CD4-positive, alpha-beta T cell treated with Interleukin-17A for 4 hours (primary cell): ENCODE results near the gene SMTNL2.
A peak's percentile ranks its signal among the peaks of the same experiment; 100 is the strongest.
"Not testable (repeated sequence)": the region's sequence is repeated elsewhere in the genome, so short reads cannot be mapped to it uniquely, and the experiment has no call there.

Experiments used
- DNase-seq: peaks from one replicate; pipeline ENCODE4 v3.0.0-alpha.2; 2020; ENCODE audit warnings: mixed read lengths

SMTNL2 gene

DNA sequence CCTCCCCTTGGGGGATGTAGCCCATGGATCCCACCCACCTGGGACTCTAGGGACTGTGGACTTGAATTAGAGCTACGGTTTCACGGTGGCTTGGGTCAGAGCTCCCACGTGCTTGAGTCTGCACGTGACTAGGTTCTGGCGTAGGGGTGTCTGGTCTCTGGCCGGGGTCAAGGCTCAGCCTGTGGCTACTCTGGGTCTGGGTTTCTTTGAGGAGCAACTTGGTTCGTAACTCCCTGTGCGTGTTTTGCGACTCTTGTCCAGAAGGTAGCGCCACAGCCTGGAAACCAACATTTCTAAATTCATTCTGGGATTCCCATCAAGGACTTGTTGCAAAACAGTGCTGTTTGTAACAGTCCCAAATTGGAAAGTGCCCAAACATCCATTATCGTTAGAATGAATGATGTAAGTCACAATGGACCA is 23.5 kb upstream of the SMTNL2 start:
- DNase-seq: no peak

DNA sequence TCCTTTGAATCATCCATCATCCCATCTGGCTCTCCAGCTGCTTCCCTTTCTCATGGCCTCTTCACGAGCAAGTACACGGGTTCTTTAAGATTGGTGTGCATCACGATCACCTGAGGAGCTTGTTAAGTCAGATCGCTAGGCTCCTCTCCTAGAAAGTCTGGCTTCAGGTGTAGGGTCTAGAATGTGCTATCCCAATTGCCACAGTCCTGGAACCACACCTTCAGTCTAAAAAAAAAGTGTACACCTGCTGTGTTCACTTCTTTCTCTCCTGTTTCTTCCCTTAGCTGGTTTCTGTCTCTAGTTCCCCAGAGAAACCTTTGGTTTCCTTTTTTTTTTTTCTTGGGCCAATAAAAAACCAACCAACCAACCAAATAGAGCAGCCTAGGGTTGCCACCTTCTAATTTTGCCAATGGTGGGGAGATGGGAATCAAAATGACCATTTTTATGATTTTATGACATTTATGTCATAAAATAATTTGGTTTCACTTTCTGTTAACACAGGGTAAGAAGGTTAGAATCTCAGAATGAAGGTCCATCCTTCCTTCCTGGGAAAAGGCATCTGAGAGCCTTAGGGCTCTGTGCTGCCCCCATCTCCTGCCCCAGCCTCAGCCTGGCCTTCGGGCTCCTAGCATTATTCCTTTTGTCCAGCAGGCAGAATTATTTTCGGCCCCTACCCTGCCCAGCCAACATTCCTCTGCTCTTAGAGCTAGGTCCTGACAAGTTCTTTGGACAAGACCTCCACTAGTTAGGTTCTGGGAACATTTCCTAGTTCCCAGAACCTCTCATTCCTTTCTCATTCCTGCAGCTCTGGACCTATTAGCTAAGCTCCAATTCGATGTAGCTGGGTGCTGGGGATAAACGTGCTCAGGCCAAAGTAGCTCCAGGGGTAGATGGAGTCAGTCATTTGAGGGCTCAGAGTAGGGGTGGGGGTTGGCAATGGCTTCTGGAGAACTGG is 22.0 kb upstream of the SMTNL2 start:
- DNase-seq: no peak

DNA sequence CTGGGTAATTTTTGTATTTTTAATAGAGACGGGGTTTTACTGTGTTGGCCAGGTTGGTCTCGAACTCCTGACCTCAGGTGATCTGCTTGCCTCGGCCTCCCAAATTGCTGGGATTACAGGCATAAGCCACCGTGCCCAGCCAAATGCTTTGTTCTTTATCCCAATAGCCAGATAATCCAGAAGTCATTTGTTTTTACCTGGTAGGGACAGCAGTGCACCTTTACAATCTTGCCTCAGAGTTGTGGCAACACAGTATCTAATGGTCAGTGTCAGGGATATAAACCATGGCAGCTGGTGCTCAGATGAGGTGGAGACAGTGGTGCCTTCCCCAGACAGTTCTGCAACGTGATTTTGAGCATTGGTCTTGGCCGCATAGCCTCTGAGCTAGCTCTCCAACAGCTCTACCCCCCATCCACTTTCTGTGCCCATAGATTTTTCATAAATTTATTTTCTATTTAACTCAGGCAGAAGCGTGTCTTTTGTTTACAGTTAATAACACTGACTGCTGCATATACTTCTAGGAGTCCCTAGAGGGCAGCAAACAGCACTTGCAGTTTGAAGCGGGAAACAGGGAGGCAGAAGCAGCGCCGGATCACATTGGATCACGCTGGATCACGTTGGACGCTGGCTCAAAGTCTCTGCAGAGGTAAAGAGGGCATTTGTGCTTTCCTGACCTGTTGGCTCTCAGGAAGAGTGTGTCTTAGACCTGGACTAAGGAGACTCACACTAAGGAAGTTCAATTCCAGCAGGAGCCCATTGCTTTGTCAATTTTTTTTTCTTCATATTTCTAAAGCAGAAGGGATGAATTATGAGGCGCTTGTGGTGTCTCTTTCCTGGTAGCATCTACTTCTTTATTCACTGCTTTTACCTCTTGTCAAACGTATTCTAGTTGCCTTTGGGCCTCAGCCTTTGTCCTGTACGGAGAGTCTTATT is 18.9 kb upstream of the SMTNL2 start:
- DNase-seq: peak; percentile 63

DNA sequence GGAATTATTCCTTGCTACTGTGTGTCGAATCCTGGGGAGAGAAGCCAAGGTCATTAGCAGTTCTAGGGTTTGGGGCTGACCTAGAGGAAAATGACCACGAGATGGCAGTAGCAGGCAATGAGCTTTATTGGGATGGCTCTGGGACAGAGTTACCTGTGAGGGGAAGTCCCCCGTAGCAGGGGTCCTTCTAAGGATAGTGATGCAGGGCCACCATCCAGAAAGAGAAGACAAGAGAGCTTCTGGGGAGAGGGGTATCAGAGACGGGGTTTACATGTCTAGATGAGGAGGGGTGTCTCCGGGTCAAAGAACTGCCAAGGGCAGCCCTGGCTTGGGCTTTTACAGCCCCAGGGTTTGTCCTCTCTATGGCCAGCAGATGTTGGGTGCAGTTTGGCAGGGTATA is 17.5 kb upstream of the SMTNL2 start:
- DNase-seq: peak; percentile 51

DNA sequence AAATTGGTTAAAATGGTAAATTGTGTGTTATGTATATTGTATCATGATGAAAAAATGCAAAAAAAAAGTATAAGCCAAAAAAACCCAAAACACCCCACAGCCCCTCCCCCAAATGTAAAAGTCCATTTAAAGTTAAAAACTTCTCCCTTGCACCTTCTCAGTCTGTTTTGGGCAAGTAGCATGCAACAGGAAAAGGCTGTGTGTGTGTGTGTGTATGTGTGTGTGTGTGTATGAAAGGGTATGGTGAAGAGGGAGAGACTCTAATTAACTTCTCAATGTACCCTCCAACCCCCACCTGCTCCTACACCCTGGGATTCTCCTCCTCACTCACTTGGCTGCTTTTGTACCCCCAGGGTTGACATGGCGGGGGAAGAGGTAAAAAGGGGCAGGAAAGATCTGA is 14.7 kb upstream of the SMTNL2 start:
- no peak for DNase-seq

DNA sequence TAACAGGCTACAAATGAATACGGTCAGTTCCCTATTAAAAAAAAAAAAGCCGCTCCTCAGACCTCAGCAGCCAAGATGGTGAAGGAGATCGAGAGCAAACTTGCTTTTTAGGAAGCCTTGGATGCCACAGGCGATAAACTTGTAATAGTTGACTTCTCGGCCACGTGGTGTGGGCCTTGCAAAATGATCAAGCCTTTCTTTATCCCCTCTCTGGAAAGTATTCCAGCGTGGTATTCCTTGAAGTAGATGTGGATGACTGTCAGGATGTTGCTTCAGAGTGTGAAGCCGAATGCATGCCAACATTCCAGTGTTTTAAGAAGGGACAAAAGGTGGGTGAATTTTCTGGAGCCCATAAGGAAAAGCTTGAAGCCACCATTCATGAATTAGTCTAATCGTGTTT is 12.2 kb upstream of the SMTNL2 start:
- DNase-seq: no peak

DNA sequence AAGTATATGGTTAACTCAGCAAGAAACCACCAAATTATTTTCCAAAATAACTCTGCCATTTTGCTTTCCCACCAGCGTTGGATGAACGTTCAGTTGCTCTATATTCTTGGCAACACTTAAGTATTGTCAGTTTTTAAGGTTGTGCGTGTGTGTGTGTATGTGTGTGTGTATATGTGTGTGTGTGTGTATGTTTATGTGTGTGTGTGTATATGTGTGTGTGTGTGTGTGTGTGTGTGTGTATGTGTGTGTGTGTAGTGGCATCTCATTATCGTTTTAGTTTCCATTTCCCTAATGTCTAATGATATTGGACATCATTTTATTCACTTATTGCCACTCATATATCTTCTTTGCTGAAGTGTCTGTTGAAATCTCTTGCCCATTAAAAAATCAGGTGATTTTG is 11.2 kb upstream of the SMTNL2 start:
- DNase-seq: no peak

DNA sequence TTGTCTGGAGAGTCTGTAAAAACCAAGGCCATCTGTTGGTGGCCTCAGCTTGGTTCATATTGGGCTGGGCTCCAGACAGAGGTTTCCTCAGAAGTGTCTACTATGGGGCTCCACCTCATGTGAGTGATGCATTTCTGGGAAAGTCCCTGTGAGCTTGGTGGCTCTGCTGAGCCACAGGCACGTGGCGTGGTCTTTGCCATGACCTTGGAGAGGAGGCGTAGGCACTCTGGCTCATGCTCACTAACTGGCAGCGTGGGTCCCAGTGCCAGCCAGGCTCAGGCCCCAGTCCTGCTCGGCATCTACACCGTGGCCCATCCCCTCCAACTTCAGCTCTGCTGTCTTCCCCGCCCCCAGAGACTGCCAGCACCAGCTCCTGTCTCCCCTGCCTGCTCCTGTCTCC is 10.7 kb upstream of the SMTNL2 start:
- DNase-seq: peak; percentile 32

DNA sequence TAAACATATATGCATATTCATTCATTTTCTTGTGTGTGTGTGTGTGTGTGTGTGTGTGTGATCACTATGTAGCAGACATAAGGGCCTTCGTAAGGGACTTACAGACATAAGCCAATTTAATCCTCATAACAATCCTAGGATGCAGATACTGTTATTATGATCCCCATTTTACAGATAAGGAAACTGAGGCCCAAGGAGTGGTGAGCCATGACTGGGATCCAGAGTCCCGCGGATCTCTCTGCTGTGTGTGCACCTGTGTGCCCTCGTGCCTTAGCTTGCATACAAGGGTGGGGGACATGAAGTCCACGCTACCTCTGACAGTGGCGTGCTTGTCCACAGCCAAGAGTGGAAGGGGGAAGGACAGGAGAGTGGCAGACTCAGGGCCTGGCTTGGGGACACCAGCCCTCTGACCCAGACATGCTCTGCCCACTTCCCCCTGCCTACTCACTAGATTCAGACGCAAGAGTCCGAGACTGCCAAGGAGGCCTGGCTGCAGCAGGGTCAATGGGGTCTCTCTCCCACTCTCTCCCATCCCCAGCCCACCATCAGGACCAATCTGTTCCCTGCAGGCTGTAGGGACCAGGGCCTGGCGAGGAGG is 9.8 kb upstream of the SMTNL2 start:
- no peak for DNase-seq

DNA sequence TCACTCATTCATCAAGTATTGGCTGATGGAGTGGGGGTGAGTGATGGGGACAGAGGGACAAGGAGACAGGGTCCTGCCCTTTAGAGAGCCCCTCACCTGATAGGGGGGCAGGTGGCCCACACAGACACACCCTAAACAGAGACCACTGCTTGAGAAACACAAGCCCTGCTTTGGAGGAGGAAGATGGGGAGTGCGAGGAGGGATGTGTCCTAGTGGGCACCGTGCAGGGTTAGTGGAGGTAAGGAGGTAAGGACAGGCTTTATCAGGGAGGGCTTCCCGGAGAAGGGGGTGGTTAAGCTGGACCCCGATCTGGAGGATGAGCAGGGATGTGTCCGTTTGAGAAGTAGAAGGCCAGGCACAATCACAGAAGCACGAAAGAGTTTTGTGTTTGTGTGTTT is 8.2 kb upstream of the SMTNL2 start:
- no peak for DNase-seq

DNA sequence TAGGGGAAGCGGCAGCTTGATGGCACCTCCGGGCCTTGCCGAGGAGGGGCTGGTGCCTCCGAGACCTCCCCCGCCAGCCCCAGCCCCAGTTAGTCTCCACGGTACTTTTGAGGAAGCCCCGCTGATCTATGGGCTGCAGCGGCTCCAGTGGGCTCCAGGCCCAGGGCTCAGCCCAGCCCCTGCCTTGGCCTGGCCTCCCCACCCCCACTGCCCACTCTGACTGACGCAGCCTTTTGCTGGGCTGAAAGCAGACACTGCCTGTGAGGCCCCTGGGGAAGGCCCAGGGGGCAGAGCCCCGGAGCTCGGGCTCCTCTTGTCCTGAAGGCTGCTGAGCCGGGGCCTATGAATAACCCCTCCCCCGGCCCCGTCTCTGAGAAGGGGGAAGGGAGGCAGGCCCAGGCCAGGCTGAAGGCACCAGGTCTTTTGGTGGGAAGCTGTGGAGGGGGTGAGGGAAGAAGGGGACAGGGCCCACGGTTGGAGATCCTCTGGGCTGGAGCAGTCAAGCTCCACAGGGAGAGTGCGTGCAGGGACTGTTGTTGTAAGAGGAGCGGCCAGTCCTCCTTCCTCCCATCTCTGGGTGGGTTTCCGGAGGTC is 7.5 kb upstream of the SMTNL2 start:
- no peak for DNase-seq

DNA sequence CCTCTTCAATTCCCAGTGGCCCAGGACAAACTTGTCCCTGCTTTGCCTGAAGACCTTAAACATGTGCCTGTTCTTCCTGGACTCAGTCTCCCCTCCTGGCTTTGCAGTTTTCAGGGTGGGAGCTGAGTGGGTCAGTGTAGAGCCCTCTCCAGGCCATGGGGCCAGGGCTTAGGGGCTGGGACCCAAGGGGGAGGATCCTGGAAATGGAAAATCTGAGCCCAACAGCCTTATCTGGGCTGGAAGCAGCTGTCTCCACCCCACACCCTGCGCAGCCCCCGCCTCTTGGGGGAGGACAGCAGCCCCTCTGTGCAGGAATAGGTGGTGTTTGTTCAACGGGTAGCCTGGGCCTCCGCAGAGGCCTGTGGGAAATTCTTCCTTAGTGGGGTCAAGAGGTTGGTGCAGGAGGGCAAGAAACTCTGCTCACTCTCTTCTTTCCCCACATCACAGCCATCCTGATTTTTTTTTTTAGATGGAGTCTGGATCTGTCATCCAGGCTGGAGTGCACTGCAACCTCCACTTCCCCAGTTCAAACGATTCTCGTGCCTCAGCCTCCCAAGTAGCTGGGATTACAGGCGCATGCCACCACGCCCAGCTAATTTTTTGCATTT is 6.8 kb upstream of the SMTNL2 start:
- no peak for DNase-seq

DNA sequence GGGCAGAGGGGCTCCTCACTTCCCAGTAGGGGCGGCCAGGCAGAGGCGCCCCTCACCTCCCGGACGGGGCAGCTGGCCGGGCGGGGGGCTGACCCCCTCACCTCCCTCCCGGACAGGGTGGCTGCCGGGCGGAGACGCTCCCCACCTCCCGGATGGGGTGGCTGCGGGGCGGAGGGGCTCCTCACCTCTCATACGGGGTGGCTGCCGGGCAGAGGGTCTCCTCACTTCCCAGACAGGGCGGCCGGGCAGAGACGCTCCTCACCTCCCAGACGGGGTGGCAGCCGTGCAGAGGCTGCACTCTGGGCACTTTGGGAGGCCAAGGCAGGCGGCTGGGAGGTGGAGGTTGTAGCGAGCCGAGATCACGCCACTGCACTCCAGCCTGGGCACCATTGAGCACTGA is 6.0 kb upstream of the SMTNL2 start:
- not testable (repeated sequence) for DNase-seq

DNA sequence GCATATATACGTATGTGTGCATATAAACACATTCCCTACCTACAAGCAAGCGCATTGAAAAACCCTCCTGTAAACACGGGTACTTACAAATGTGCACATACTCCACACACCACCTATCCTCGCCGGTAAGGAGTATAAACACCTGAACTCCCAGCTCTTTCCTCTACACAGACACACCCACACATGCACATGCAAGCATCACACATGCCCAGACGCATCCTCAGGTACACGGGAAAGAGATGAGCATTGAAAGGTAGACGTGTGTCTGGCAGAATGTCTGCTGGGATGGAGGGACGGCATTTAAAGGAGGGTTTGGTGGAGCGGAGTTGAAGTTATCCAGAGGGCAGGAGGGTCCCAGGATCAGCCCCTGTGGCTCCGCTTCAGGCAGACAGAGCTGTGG is 4.7 kb upstream of the SMTNL2 start:
- DNase-seq: no peak

DNA sequence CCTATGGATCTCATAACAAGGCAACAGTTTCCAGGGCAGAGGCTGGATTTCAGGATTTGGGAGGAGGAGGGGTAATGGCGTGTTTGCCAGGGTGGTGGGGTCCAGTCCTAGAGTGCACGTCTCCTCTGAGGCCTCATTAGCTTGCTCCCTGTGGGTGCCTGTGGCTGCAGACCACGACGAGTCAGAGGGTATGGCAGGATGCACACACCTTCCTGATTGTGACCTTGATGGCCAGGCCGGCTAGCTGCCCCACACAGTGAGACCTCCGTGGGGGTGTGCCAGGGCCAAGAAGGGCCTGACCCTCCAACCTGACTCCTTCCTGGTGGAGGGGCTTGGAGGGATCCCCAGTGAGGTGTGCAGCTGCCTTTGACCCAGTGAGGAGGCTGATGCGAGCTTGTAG is 4.0 kb upstream of the SMTNL2 start:
- DNase-seq: no peak

DNA sequence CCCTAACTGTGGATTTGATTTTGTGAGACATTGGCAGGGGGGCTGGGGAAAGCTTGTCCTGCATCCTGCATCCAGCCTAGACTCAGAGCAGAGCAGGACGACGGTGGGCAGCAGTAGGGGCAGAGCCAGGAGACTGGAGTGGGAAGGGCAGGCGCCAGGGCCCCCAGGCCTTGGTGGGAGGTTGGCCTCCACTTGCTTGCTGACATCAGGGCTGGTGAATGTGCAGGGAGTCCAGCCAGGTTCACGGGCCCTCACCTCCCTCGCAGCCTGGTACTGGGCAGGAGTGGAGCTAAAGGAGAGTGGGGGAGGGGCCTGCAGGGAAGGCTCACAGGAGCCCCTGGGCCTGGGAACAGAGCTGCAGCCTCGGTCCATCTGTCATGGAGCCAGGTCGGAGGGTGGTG is 2.2 kb upstream of the SMTNL2 start:
- DNase-seq: no peak

DNA sequence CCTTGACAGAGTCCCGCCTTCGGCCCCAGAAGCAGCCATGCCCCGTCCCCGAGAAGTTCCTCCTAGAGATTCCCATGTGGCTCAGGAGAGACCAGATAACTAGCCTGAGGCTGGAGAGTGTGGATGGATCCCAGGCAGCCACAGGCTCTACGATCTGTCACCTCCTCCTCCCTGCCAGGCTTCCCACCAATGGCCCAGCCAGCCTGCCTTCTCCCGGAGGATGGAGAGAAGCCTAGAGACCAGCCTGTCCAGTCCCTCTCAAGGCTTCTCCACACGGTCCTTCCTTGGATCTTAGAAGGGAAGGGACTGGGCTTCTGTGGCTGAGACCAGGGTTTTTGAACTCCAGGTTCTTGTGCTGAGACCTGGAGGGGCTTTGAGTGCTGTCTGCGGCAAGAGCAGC is 1.6 kb upstream of the SMTNL2 start:
- no peak for DNase-seq

DNA sequence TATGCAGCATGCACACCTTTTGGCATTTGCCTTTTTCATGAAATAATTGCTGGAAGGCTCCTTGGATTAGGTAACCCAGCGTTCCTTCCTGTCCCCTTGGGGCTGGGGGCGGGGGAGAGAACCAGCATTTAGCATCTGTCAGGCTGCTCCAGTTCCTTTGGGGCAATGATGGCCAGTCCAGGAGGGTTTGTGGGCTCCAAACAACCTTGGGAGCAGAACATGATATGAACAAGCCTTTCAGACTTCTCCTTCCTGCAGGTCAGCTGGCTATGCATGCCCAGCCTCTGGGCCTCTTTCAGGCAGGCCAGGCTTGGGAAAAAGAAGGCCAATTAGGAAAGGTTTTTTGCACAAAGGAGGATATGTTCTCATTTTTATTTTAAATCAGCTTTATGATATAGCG is 1.1 kb upstream of the SMTNL2 start:
- DNase-seq: no peak

DNA sequence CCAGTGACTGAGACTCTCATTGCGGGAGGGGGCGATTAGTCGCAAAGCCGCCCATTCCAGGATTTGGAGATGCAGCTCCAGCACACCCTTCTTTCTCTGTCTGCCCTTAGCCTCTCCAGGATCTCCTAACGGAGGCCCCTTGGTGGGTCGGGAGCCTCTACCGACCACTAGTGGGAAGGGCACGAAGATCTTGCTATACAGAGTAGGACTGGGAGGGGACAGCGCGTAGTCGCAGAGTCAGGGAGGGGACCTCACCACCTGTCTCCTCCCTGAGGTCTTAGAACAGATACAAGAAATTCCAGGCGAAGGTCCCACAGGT is 588 bp upstream of the SMTNL2 start:
- DNase-seq: peak; percentile 13

DNA sequence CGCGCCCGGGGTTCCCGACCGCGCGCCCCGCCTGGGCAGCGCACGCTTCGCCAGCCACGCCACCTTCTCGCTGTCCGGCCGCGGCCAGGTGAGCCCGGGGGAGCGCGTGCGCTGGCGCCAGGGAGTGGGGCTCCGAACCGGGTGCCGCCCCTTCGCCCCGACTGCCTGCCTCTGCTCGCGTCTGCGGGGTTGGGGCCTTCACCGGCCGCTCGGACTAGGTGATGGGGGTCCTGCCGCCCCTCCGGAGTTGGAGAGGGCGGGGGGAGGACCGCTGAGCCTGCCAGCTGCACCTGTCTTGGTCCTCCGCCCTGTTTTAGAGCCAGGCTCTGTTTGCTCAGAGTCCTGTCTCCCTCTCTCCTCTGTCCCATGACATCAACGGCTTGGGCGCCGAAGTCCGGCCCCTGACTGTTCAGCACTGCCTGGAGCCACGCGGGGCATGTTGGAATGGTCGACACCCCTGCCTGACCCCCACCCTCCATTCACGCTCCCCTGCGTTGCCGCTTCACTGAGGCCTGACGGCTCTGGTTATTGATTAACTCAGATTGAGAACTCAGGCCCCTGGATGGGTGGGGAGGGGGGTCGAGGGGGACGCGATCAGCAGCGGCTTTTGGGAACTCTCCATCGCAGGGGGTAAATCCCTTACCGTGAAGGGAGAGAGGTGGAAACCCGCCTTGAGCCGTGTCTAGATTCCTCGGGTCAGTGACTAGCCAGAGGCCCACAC is 748 bp downstream of the SMTNL2 start:
- DNase-seq: no peak

DNA sequence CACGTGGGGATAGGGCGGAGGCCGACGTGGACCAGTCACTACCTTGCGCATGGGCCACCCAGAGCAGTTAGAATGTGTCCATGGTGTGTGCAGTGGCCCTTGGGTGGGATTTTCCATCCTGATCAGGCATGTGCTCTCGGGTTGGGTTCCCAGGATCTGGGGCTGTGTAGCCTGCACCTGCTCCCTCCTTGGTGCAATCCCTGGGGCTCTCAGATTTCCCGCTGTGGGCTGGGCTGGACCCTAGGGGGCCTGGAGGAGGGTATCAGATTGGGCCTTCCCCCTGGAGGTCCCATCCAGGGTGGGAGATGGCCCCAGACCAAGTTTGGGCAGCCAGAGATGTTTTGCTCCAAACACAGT is 1.3 kb downstream of the SMTNL2 start:
- DNase-seq: no peak

DNA sequence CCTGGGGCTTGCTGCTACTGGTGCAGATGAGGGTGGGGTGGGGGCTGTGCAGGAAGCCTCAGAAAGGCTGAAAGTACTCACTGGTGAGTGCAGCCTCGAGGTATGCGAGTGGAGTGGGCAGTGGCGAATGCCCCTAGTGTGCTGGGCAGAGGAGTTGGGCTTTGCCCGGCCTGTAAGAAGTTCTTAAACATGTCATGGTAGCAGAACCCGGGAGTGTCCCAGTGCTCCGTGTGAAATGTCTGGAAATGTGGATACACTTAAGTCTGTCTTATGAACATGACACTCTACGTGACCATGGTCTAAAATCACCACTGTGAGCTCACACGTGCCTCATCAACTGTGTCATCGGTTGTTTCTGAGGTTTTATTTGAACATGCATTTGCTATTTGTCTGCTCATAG is 1.7 kb downstream of the SMTNL2 start:
- no peak for DNase-seq
